Right forelimb (tissue), 1 donor: ENCODE measurements around the gene SCAANT1.

Experiments used
- DNase-seq: peaks from one replicate; pipeline ENCODE4 v3.0.0-alpha.2; 2018

SCAANT1 gene

DNA sequence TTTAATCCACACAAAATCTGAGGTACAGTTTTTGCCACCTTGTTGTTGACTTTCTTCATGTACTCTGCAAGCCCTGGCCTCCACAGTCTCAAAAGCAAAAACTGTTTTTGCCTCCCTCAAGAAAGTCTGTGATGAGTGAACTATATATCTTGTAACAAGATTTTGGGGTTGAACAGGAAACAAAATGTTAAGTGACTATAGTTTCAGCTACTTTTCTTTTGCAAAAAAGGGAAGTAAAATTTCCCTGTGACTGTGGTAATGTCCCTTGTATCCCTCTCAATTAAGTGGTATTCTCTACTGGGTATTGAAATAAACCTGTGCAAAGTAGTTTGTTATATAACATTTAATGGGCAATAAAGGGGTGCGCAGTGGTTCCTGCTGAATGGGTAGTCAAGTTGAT is 21.3 kb upstream of the SCAANT1 start:
- DNase-seq, result no peak

DNA sequence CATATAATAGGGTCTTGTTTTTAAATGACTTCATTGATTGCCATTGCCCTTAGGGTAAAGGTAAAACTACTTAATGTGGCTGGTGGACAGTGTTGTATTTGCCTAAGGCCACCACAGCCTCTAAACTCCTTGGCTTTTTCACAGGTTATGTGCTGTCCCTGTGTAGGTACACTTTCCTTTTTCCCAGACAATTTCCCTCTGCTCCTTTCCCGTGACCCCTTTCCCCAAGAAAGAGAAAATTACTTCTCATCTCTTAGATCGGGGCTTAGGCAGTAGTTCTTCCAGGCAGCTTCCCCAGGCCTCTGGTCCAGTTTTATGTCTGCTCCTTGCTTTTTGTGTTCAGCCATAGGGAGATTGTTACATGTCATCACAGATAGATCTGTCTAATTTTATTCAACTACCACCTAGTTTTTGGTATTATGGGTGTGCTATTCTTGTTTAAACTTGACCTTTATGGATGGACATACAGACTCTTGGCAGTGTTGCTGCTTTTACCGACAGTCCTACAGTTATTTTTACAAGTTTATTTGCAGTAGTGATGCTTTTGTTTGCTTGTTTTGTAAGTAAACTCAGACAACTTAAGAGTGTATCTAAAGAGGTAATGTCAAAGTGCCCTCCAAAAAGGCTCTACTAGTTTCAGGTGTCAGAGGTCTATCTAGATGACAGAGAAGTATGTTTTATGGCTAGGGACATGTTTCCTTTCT is 20.5 kb upstream of the SCAANT1 start:
- DNase-seq, result no peak

DNA sequence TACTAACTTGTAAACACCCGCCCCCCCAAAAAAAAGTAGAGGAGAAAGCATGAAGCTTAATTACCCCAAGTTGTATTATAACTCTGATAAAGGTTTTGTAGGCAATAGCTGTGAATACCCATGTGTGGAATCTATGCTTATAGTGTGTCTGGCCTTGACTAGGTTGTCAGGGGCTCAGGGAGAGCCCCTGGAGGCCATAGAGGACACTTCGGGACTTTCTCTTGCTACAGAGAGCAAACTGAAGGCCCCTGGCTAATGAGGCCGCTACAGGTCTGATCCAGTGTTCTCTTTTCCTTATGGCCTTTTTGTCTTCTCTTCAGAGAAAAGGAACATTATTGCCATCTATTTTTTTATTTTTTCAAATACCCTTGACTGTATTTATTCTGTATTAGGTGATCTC is 19.1 kb upstream of the SCAANT1 start:
- no peak for DNase-seq

DNA sequence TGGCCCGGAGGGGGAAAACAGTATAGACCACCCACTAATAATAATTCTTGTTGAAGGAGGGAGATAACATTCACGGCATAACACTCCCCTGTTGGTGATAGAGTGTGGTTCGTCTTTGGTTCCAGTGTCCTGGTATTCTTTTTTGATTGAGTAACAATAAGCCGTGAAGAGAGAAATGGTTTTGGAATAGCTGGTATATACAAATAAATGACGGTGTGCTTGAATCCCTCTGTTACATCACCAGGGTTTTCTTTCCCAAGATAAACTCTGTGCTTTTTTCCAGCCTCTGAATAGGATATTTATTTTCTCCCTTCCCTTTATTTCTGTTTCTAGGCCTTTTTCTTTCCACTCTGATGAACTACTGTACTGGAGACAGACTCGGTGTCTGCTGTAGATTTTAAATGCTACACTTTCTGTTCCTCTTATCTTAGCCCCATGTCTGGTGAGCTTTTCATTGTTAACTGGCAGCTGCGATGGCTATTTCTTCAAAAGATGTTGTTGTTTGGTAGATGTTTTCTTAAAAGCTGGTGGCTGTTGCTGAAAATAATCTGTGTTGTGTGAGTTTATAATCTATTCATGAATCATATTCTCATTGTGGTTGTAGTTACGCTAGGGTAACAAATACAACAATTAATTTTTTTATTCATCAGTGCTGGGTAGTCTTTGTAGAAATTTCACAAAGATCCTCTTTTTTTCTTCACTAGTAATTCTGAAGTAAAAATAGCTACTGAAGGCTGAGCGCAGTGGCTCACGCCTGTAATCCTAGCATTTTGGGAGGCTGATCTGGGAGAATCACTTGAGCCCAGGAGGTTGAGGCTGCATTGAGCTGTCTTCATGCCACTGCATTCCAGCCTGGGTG is 15.5 kb upstream of the SCAANT1 start:
- no peak for DNase-seq

DNA sequence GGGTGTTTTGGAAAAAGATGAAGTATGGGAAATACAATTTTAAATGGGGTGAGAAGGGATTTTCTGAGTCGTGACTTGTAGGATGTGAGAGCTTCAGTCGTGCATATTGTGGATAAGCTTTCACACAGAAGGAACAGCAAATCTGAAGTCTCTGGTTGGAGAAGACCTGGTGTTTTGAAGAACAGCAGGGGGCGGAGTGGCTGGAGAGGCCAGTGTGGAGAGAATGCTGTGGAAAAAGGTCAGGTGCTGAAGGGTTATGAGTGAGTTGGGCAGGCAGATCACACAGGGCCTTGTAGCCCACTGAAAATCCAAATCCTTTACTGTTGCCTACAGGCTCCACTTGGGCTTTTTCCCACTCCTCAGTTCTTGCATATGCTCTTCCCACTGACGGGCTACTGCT is 14.1 kb upstream of the SCAANT1 start:
- DNase-seq, result no peak

DNA sequence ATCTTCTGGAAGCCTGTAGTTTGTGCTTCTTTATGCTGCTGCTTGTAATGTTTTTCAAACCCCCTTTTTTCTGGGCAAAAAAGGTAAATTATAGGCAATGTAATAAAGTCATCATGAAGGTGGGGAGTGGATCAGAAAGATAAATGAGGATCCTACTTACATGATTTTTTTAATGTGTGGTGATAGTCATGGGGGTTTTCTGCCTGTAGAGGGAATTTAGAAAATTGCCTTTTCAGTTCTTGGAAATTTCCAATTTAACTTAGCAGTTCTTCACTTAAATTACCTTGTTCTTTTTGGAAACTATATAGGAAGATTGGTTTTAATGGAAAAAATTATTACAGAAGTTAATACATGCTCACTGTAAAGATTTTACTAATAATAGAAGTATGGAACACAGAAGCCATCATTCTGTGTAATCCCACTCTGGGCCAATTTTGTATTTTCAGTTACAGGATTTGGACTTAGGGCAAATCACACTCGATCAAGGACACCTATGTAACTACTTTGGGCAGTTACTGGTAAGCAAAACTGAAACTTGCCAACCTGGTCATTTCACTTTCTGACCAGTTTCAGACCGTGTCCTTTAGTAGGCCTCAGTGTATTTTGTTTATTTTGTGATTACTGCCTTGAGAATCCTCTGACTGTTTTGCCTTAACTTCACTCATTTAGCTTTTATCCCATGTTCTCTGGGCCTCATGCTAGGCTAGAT is 10.5 kb upstream of the SCAANT1 start:
- DNase-seq, result no peak

DNA sequence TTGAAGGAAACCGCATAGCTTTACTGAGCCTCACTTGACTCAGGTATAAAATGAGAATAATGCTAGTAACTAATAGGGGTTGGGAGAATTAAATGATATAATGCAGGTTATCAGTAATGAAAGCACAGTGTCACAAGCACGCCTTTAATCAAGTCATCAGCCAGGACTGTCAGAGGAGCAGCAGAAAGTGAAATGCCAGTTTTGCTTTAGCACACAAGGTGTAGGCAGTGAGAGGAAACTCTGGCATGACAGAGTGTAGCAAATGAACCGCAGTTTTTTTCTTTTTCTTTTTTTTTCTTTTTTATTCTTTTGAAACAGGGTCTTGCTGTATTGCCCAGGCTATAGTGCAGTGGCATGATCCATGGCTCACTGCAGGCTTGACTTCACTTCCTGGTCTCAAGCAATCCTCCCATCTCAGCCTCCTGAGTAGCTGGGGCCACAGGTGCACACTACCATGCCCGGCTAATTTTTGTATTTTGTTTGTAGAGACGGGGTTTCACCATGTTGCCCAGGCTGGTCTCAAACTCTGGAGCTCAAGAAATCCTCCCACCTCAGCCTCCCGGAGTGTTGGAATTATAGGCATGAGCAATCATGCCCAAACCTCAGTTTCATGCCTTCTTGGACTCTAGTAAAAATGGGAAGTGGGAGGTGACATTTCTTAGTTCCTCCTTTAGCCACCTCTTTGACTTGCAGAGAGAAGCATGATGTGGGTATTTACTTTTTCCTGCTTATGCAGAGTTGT is 9.7 kb upstream of the SCAANT1 start:
- no peak for DNase-seq

DNA sequence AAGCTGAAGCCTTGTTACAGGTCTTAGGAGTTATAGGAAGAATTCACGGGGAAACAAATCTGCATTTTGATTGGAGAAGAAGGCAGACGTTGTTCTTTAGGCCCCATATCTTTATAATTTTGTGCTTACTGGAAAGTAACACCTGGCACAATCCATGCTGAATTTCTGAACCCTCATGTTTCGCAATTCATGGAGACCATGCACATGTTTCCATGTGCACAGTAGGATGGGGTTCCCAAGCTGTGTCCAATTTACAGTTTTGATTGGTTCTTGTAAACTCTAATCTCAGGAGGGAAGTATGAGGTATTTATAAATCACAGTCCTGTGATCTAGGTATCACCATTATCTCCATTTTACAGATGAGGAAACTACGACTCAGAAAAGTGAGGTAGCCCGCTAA is 7.8 kb upstream of the SCAANT1 start:
- DNase-seq, result no peak

DNA sequence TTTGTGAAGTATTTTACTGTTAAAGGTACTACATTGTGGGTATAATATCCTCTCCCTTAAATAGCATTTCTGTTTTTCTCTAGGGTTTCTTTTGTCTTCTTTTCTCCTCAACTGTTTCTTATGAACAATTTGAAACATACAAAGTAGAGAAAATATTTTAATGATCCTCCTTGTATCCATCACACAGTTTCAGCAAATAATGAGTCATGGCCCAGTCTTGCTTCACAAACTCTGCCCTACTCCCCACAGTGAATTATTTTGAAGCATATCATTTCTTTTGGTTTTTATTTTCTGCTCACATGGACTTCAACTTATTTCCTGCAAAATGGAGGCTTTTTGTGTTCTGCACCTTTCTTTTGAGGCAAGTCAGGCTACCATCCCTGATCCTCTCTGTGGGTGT is 6.1 kb upstream of the SCAANT1 start:
- no peak for DNase-seq

DNA sequence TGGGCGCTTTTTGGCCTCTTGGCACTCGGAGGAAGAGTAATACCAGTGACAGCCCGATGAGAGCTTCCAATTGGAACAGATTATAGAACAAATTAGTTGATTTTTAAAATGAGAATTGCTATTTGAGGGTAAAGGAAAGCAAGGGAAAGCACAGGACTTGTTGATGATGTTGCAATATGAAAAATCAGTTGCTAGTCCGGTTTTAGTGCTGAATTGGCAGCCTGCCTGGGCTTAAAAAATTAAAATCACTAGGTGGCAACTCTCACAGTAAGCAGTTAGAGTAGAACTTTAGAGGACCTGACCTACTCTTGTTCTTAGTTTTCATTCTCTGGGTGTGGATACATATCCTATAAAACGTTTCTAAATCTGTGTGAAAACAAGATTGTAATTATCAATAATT is 2.1 kb upstream of the SCAANT1 start:
- DNase-seq, result no peak

DNA sequence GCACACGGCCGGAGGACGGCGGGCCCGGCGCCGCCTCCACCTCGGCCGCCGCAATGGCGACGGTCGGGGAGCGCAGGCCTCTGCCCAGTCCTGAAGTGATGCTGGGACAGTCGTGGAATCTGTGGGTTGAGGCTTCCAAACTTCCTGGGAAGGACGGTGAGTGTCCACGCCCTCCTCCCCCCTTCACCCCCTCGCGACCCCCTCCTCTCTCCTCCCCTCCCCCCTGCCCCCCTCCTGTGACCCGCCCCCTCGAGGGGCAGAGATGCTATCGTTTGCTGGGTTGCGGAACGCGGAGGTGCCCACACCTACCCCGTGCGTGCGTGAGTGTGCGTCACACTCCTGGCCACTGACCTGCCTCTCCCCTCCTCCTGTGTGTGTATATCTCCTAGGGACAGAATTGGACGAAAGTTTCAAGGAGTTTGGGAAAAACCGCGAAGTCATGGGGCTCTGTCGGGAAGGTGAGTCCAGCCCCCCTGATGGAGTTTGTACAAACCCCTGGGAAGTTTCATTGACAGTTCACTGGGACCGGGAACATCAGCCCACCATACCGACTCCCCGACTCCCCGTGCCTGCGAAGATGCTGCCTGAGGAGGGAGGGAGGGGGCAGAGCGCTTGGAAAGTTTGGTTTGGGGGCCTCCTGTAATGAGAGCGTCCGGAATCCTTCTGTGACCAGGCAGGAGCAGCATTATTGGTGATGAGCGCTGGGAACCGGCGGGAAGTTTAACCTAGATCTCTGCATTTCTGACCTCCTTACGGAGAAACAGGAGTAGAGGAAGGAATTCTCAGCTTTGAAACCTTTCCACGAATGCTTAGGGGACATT is 795 bp upstream of the SCAANT1 start:
- DNase-seq, result peak; percentile 80

DNA sequence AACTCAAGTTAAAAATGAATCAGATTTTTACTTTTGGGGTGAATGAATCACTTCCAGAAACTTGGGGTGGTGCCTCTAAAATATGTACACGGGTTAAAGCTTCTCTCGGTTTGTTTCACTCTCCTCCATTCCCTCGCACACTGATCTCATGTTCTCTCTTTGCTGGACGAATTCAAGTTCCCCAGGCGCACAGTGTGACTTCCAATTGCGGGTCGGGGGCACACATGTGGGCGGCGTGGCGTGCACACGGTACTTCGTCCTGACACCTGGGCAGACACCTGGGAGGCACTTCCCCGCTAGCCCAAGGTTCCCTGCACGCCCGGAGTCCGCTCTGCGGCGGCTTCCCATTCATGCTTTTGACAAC is 692 bp downstream of the SCAANT1 start:
- no peak for DNase-seq

DNA sequence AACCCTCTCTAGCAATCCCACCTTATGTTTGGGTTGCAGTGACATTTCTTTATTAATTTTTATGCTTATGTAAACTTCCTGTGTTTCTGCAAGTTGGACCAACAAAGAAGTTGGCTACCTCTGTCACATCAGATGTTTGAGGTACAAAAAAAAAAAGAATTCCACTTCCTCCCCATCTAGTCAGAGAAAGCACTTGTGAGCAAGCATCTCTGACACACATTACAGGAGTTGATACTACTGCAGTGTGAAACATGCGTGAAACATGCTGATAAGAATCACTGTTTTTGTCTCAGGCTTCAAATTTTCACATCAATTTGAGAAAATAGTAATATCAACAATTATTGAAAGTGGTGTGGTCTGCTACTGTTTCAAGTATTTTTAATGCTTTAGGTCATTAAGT is 1.3 kb downstream of the SCAANT1 start:
- no peak for DNase-seq

DNA sequence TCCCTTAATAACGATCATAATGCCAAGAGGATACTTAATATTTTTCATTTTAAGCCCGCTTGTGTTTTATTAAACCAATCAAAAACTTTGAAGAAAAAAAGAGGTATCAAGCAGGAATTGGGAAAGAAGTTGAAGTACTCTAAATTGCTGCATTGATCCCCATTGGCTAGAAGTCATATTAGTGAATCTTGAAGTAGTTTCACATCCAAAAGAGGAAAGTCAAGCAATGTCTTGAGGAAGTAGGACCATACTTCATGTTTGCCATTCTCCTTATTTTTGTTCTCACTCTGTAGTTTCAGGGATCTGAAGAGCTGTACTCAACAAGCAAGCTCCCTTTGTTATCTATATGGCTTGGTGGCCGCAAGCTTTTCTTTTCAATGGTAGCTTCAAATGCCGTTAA is 2.2 kb downstream of the SCAANT1 start:
- no peak for DNase-seq

DNA sequence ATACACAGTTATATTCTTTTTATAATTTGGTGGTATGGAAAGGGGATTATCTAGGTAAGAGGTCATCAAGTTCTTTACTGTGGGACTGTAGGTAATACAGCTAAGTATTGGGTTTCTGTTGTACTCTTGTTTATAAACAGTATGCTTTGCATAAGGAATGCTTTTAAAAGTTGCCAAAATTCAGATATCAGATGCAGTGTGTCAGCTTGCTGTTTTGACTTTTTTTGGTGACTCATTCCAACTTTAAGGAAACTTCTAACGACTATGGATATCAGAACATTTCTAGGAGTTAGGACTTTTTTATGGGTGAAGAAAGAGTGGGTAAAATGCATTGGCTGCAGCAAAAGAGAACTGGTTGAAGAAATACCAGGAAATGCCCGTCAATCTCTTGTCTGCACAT is 2.8 kb downstream of the SCAANT1 start:
- DNase-seq, result no peak

DNA sequence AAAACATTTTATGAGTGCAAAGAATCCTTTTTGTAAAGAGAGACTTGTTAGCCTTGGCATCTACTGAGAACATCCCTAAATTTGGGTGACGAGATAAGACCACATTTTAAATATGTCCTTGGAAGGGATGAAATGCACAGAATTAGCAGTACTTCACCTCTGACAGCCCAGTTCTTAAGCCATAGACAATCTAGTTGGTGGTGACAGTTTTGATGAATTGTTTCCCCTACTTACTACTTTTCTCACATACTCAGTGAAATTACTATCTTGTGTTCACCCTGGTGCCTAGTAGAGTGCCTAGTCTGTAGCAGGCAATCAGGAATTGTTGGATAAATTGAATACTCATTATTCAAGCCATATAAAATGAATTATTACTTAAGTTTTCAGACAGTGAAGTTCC is 3.4 kb downstream of the SCAANT1 start:
- DNase-seq, result no peak

DNA sequence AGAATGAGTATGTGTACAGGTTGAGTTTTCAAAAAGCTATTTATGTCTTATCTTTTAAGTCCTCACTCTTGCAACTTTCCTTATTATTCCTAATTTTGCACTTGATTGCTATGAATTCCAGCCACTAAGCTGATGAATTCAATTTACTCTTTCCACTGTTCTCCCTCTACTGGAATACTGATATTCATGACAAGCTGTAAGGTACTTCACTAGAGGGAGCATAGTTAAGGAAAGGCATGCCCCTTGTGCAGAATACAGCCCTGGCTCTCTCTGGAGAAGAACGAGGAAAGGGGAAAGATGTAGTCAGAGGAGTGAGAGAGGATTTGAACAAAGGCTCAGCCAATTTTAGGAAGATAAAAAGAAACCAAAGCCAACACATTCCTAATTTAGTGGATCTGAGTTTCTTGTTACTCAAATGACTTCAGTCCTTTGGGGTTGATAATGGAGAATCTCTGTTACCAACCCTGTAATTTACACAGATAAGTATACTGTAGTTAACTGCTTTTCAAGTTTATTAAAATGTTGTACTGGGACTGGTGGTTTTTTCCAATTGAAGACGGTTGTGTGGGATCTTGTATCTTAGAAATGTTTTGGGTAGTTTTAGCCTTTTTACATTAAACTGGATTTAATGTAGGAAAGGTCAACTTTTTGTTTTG is 4.0 kb downstream of the SCAANT1 start:
- DNase-seq, result no peak

DNA sequence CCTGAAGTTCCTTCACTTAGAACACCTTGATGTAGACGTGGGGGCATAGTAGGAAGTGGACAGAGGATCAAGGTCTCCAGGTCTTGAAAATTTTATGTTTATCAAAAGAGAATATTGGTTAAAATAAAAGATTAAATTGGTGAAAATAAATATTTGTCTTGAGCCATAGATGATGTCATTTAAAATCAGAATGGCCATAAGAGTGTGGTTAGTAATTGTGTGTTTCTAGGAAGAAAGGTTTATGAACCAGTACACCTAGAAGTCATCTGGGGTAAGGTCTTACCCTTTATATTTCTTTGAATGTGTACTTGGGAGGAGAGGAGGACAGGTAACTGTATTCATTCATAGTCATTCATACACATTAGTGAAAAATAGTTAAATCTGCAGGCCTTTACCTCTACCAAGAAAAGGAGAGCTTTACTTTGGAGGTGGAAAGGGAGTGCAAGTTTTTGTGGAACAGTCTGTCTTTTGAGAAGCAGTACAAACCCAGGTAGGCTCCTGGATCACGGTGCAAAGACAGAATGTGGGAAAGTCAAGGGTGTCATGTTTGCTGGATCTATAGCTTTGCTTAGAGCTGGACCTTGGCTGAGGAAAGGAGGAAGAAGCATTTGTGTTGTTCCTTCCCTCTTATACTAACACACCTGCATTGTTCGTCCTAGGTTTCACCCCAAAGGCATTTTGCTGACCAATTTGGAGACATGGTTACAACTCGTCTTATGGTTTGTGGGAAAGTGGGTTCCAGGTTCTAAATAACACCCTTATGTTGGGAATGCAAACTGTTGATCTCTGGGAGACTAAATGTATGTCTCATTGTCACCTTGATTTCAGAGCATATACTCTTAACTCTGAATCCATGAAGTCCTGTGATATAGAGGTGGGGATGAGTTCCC is 6.2 kb downstream of the SCAANT1 start:
- no peak for DNase-seq

DNA sequence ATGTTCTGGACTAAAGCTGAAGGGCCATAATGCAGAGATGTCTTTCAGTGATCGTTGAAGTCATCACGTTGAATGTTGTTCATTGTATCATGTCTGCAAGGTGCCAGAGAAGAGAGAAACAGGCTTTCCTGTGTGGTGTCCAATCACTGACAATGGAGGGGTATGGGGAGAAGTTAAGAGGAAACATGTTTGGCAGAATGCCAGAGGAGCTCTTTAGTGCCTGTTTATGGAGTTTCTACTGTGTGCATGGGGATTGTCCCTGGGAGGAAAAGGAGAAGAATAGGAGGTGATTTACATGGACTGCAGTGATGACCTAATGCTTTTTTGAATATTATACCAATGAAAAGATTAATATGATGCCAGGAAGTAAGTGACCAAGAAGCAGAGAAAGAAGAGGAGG is 11.7 kb downstream of the SCAANT1 start:
- no peak for DNase-seq

DNA sequence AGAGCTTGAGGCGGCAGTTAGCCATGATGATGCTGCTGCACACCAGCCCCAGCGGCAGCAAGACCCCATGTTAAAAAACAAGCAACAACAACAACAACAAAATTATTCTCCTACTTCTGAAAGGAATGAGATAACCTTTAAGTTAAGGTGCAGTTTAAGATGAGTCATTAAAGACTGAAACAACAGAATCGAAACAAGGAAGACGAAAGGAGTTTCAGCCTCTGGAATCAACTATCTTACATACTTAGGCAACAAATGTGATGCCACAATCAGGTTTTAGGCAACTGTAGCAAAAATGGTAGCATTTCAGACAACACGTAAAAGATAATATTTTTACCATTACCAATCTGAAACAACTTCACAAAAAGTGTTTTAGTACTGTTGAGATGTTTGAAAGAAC is 12.2 kb downstream of the SCAANT1 start:
- no peak for DNase-seq
